Pons (tissue), 1 donor: Measurements from ENCODE around the gene ANKRD39.
A peak's percentile ranks its signal among the peaks of the same experiment; 100 is the strongest.
"Not testable (repeated sequence)": the region's sequence is repeated elsewhere in the genome, so short reads cannot be mapped to it uniquely, and the experiment has no call there.

Source experiments
- DNase-seq: peaks from one replicate; pipeline ENCODE4 v3.0.0-alpha.2; 2016; ENCODE audit warnings: low spot score

ANKRD39 gene

GRCh38 chr2:96857667-96858372 lies at the start of gene ANKRD39:
TSS of gene ANKRD39 (minus strand) at chr2:96858016. CDS start at chr2:96857987, 29 bp downstream.
- DNase-seq, result peak; percentile 98

- no peak for DNase-seq
These were observed 48.9 kb upstream of the ANKRD39 start for GRCh38 chr2:96906729-96907114.

GRCh38 chr2:96903815-96904214 lies 46.0 kb upstream of the ANKRD39 start:
- no peak for DNase-seq

GRCh38 chr2:96903318-96903717 lies 45.5 kb upstream of the ANKRD39 start:
- DNase-seq, result no peak

- DNase-seq, result no peak
These were observed 42.4 kb upstream of the ANKRD39 start for GRCh38 chr2:96900237-96900636.

- no peak for DNase-seq
These were observed 41.6 kb upstream of the ANKRD39 start for GRCh38 chr2:96899413-96899741.

GRCh38 chr2:96898641-96899412 lies 41.0 kb upstream of the ANKRD39 start:
- DNase-seq, result no peak

- no peak for DNase-seq
These were observed 40.3 kb upstream of the ANKRD39 start for GRCh38 chr2:96898135-96898505.

GRCh38 chr2:96897491-96898134 lies 39.8 kb upstream of the ANKRD39 start:
- no peak for DNase-seq

- DNase-seq, result no peak
These were observed 38.2 kb upstream of the ANKRD39 start for GRCh38 chr2:96895746-96896651.

GRCh38 chr2:96895032-96895745 lies 37.4 kb upstream of the ANKRD39 start:
- DNase-seq, result peak; percentile 77

GRCh38 chr2:96894151-96894531 lies 36.3 kb upstream of the ANKRD39 start:
- DNase-seq, result no peak

- DNase-seq, result no peak
These were observed 35.7 kb upstream of the ANKRD39 start for GRCh38 chr2:96893289-96894150.

GRCh38 chr2:96891591-96892333 lies 33.9 kb upstream of the ANKRD39 start:
- peak; percentile 51 for DNase-seq

GRCh38 chr2:96890726-96891385 lies 33.0 kb upstream of the ANKRD39 start:
- DNase-seq, result no peak

- DNase-seq, result no peak
These were observed 32.4 kb upstream of the ANKRD39 start for GRCh38 chr2:96890252-96890651.

- not testable (repeated sequence) for DNase-seq
These were observed 31.7 kb upstream of the ANKRD39 start for GRCh38 chr2:96889502-96889901.

- peak; percentile 91 for DNase-seq
These were observed 30.5 kb upstream of the ANKRD39 start for GRCh38 chr2:96888072-96889011.
